Neural progenitor cell (in vitro differentiated cells): Measurements from ENCODE around the gene PLN. TPM values are rescaled to one million over a fixed set of nuclear protein-coding genes. Genes with fewer than 3 reads are reported as not detected.

Experiments
- DNase-seq: peaks from one replicate; pipeline ENCODE4 v3.0.0-alpha.2; 2016; ENCODE audit warnings: low spot score
- H2AFZ ChIP-seq: fragments of 200-600 bp; sonication (generic); replicated peaks from 2 replicates; pipeline ENCODE4 v1.6.1; 2016; ENCODE audit warnings: antibody characterized with exemption
- H3F3A ChIP-seq: fragments of 200-600 bp; sonication (generic); 2 replicates; pipeline ENCODE4 v1.6.1; 2016; ENCODE audit warnings: antibody characterized with exemption, low read depth
- H3K27ac ChIP-seq: fragments of 200-600 bp; sonication (generic); 2 replicates; pipeline ENCODE4 v1.5.1; 2016; ENCODE audit warnings: mild to moderate bottlenecking
- H3K27me3 ChIP-seq: fragments of 200-600 bp; sonication (generic); 2 replicates; pipeline ENCODE4 v1.6.1; 2016; ENCODE audit warnings: mild to moderate bottlenecking, moderate library complexity
- H3K36me3 ChIP-seq: fragments of 200-600 bp; sonication (generic); 2 replicates; pipeline ENCODE4 v1.5.1; 2016
- H3K4me1 ChIP-seq: fragments of 200-600 bp; sonication (generic); 2 replicates; pipeline ENCODE4 v1.6.1; 2016; ENCODE audit warnings: mixed run types
- H3K4me2 ChIP-seq: fragments of 200-600 bp; sonication (generic); 2 replicates; pipeline ENCODE4 v1.6.1; 2016
- H3K4me3 ChIP-seq: fragments of 200-600 bp; sonication (generic); 2 replicates; pipeline ENCODE4 v1.5.1; 2016
- H3K79me2 ChIP-seq: fragments of 200-600 bp; sonication (generic); 2 replicates; pipeline ENCODE4 v1.6.1; 2016; ENCODE audit warnings: low read depth
- H3K9ac ChIP-seq: fragments of 200-600 bp; sonication (generic); 2 replicates; pipeline ENCODE4 v1.6.1; 2016
- H3K9me3 ChIP-seq: fragments of 200-600 bp; sonication (generic); 2 replicates; pipeline ENCODE4 v1.5.1; 2016; ENCODE audit warnings: low read depth
- H4K20me1 ChIP-seq: fragments of 200-600 bp; sonication (generic); 2 replicates; pipeline ENCODE4 v1.6.1; 2016; ENCODE audit warnings: low read depth
- H3K27ac Mint-ChIP-seq: 3 replicates; pipeline ENCODE4 v1.8.0; 2021; ENCODE audit warnings: mixed read lengths
- H3K27me3 Mint-ChIP-seq: 2 replicates; pipeline ENCODE4 v1.8.0; 2022; ENCODE audit warnings: low read depth, mild to moderate bottlenecking, inconsistent platforms, moderate library complexity, mixed read lengths; ENCODE audit not compliant: insufficient read depth
- H3K36me3 Mint-ChIP-seq: 3 replicates; pipeline ENCODE4 v1.8.0; 2021; ENCODE audit warnings: mixed read lengths
- H3K4me1 Mint-ChIP-seq: 3 replicates; pipeline ENCODE4 v1.8.0; 2021; ENCODE audit warnings: mixed read lengths
- H3K4me3 Mint-ChIP-seq: 3 replicates; pipeline ENCODE4 v1.8.0; 2021; ENCODE audit warnings: mild to moderate bottlenecking, moderate library complexity, mixed read lengths
- H3K9me3 Mint-ChIP-seq: 3 replicates; pipeline ENCODE4 v1.8.0; 2020; ENCODE audit warnings: mixed read lengths
- EZH2 ChIP-seq: fragments of 200-600 bp; sonication (generic); IDR thresholded peaks from 2 replicates; pipeline ENCODE4 v1.6.1; 2017; ENCODE audit warnings: antibody characterized with exemption, mild to moderate bottlenecking, moderate library complexity
- EZH2phosphoT487 ChIP-seq: fragments of 200-600 bp; sonication (generic); IDR thresholded peaks from 2 replicates; pipeline ENCODE4 v1.6.1; 2017; ENCODE audit warnings: antibody characterized with exemption
- total RNA-seq: library from RNA; depleted of rRNA; stranded (reverse); fragments of >200 nt; gene quantifications from 2 replicates; pipeline ENCODE4 v1.2.3, GENCODE V29; 2015; ENCODE audit warnings: low replicate concordance
- TF ChIP-seq, protein P1 (sequence below): fragments of 200-600 bp; sonication (generic); IDR thresholded peaks from 2 replicates; pipeline ENCODE4 v1.5.1; 2017; ENCODE audit warnings: antibody characterized with exemption, mild to moderate bottlenecking

PLN gene
- total RNA-seq, 1 donor from 2014 or later, result not detected

DNA sequence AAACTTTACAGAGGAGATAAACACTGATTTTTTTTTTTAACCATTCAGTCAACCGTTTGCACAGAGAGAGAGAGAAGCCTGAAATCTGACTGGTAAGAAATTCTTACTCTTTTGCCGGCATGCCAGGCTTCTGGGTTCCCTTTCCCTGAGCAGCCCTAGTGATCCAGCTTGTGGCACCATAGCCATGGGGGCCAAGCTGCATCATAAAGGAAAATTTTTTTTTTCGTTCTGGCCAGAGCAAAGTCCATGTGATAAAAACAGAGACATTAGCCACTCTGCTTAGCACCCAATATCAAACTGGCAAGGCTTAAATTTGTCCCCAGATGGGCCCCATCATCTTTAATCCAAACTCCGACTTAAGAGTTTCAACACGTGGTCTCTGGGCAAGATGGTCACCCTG lies 58.8 kb downstream of the PLN start:
- H3K9me3 Mint-ChIP-seq, result peaks cover 39% of the 10 kb centered on the region
- Histone ChIP-seq H3K36me3 (no peaks in the 10 kb centered on the region), H3K27ac (no peak overlapping the region), H2AFZ (no peak overlapping the region), H3K4me2 (no peak overlapping the region), H3K79me2 (no peaks in the 10 kb centered on the region), H3K4me3 (no peak overlapping the region), H3F3A (no peaks in the 10 kb centered on the region), H3K9me3 (no peaks in the 10 kb centered on the region), H4K20me1 (no peaks in the 10 kb centered on the region), H3K9ac (no peak overlapping the region), H3K27me3 (no peaks in the 10 kb centered on the region), H3K4me1 (no peaks in the 10 kb centered on the region)
- no peak overlapping the region for H3K27ac Mint-ChIP-seq
- no peak overlapping the region for H3K4me3 Mint-ChIP-seq
- no peak for TF ChIP-seq EZH2
- no peak for TF ChIP-seq EZH2phosphoT487
- TF ChIP-seq, protein P1, sequence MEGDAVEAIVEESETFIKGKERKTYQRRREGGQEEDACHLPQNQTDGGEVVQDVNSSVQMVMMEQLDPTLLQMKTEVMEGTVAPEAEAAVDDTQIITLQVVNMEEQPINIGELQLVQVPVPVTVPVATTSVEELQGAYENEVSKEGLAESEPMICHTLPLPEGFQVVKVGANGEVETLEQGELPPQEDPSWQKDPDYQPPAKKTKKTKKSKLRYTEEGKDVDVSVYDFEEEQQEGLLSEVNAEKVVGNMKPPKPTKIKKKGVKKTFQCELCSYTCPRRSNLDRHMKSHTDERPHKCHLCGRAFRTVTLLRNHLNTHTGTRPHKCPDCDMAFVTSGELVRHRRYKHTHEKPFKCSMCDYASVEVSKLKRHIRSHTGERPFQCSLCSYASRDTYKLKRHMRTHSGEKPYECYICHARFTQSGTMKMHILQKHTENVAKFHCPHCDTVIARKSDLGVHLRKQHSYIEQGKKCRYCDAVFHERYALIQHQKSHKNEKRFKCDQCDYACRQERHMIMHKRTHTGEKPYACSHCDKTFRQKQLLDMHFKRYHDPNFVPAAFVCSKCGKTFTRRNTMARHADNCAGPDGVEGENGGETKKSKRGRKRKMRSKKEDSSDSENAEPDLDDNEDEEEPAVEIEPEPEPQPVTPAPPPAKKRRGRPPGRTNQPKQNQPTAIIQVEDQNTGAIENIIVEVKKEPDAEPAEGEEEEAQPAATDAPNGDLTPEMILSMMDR, result no peak
- peaks cover 5% of the 10 kb centered on the region for H3K4me1 Mint-ChIP-seq
- H3K27me3 Mint-ChIP-seq, result peaks cover 2% of the 10 kb centered on the region
- peaks cover 27% of the 10 kb centered on the region for H3K36me3 Mint-ChIP-seq
- no peak for DNase-seq

Other genes with a start within 250 kb of the PLN start
- gene CEP85L, start 103.3 kb downstream of the PLN start, total RNA-seq, result 6.0 and 12.6 TPM in 2 replicates